ENCODE measurements around the gene SCRT2.

- TF ChIP-seq USF1 (IDR thresholded peaks at IDR 0.05; ENCODE audit: borderline replicate concordance, low read depth) (no peak), POLR2AphosphoS5 (IDR thresholded peaks at IDR 0.05; ENCODE audit: low read depth, low read length) (no peak), CTCF (IDR thresholded peaks at IDR 0.05) (no peak), SIN3A (IDR thresholded peaks at IDR 0.05; ENCODE audit: borderline replicate concordance, low read depth, low read length) (no peak), GATA2 (CRISPR knock-in tag; IDR thresholded peaks at IDR 0.05) (no peak), REST (IDR thresholded peaks at IDR 0.05; ENCODE audit: low read depth, low read length) (no peak), YY1 (IDR thresholded peaks at IDR 0.05; ENCODE audit: low read depth) (no peak)
Observed at GRCh38 chr20:703006-703405, 27.4 kb upstream of the SCRT2 start.

All from SK-N-SH (cell line).